HG02970 (cell line): Measurements from ENCODE around the gene ST3GAL3.

Source experiments
- ATAC-seq: cut with Tn5 transposase; IDR thresholded peaks from one replicate; pipeline ENCODE4 v1.9.1; 2021; ENCODE audit warnings: mild to moderate bottlenecking, moderate library complexity, moderate number of reproducible peaks; ENCODE audit not compliant: unreplicated experiment, low FRiP score

ST3GAL3 gene

GRCh38 chr1:43707190-43708001 is at the start of gene ST3GAL3:
Gene ST3GAL3 (plus strand): TSS chr1:43707536. CDS start chr1:43736263, 28,727 bp downstream.
- peak; percentile 94 for ATAC-seq

- no peak for ATAC-seq
These were observed 47.8 kb upstream of the ST3GAL3 start for GRCh38 chr1:43659212-43660166.

- no peak for ATAC-seq
These were observed 47.0 kb upstream of the ST3GAL3 start for GRCh38 chr1:43660355-43660754.

GRCh38 chr1:43664369-43664768 is 43.0 kb upstream of the ST3GAL3 start:
- ATAC-seq, result no peak

GRCh38 chr1:43666608-43667007 is 40.7 kb upstream of the ST3GAL3 start:
- no peak for ATAC-seq

GRCh38 chr1:43668956-43669355 is 38.4 kb upstream of the ST3GAL3 start:
- ATAC-seq, result no peak

- ATAC-seq, result no peak
These were observed 37.5 kb upstream of the ST3GAL3 start for GRCh38 chr1:43669878-43670277.

- ATAC-seq, result no peak
These were observed 36.1 kb upstream of the ST3GAL3 start for GRCh38 chr1:43671193-43671592.

- ATAC-seq, result no peak
These were observed 35.6 kb upstream of the ST3GAL3 start for GRCh38 chr1:43671626-43672330.

GRCh38 chr1:43673261-43673660 is 34.1 kb upstream of the ST3GAL3 start:
- no peak for ATAC-seq

- no peak for ATAC-seq
These were observed 28.4 kb upstream of the ST3GAL3 start for GRCh38 chr1:43678940-43679339.

- ATAC-seq, result no peak
These were observed 23.8 kb upstream of the ST3GAL3 start for GRCh38 chr1:43683560-43683959.

GRCh38 chr1:43686801-43687200 is 20.5 kb upstream of the ST3GAL3 start:
- ATAC-seq, result no peak

GRCh38 chr1:43687301-43688108 is 19.8 kb upstream of the ST3GAL3 start:
- ATAC-seq, result no peak

- ATAC-seq, result no peak
These were observed 19.3 kb upstream of the ST3GAL3 start for GRCh38 chr1:43688109-43688387.

- no peak for ATAC-seq
These were observed 18.7 kb upstream of the ST3GAL3 start for GRCh38 chr1:43688594-43689000.

- no peak for ATAC-seq
These were observed 18.0 kb upstream of the ST3GAL3 start for GRCh38 chr1:43689289-43689688.

- no peak for ATAC-seq
These were observed 15.2 kb upstream of the ST3GAL3 start for GRCh38 chr1:43691871-43692815.

GRCh38 chr1:43693371-43693770 is 14.0 kb upstream of the ST3GAL3 start:
- ATAC-seq, result no peak
